ENCODE data around the gene SPON1.
"Not testable (repeated sequence)": the region's sequence is repeated elsewhere in the genome, so short reads cannot be mapped to it uniquely, and the experiment has no call there.

The SPON1 gene

GRCh38 chr11:13962562-13963168 is at the start of gene SPON1:
SPON1 (plus strand) TSS chr11:13962723; CDS start chr11:13962905, 182 bp downstream.
- DNase-seq (ENCODE audit: low read depth) = no peak

- DNase-seq (ENCODE audit: low read depth) = no peak
These were observed 45.3 kb upstream of the SPON1 start for GRCh38 chr11:13917264-13917663.

GRCh38 chr11:13917904-13918303 is 44.6 kb upstream of the SPON1 start:
- DNase-seq (ENCODE audit: low read depth) = no peak

GRCh38 chr11:13920756-13921155 is 41.8 kb upstream of the SPON1 start:
- no peak for DNase-seq (ENCODE audit: low read depth)

GRCh38 chr11:13921545-13921944 is 41.0 kb upstream of the SPON1 start:
- no peak for DNase-seq (ENCODE audit: low read depth)

GRCh38 chr11:13923182-13923581 is 39.3 kb upstream of the SPON1 start:
- no peak for DNase-seq (ENCODE audit: low read depth)

GRCh38 chr11:13923716-13924650 is 38.5 kb upstream of the SPON1 start:
- DNase-seq (ENCODE audit: low read depth) = no peak

- no peak for DNase-seq (ENCODE audit: low read depth)
These were observed 37.7 kb upstream of the SPON1 start for GRCh38 chr11:13924801-13925327.

- DNase-seq (ENCODE audit: low read depth) = not testable (repeated sequence)
These were observed 36.2 kb upstream of the SPON1 start for GRCh38 chr11:13926366-13926765.

- DNase-seq (ENCODE audit: low read depth) = no peak
These were observed 35.5 kb upstream of the SPON1 start for GRCh38 chr11:13926981-13927380.

- DNase-seq (ENCODE audit: low read depth) = no peak
These were observed 35.0 kb upstream of the SPON1 start for GRCh38 chr11:13927481-13927880.

GRCh38 chr11:13928566-13929251 is 33.8 kb upstream of the SPON1 start:
- no peak for DNase-seq (ENCODE audit: low read depth)

GRCh38 chr11:13929395-13929891 is 33.1 kb upstream of the SPON1 start:
- no peak for DNase-seq (ENCODE audit: low read depth)

GRCh38 chr11:13931356-13931755 is 31.2 kb upstream of the SPON1 start:
- no peak for DNase-seq (ENCODE audit: low read depth)

GRCh38 chr11:13937154-13937553 is 25.4 kb upstream of the SPON1 start:
- not testable (repeated sequence) for DNase-seq (ENCODE audit: low read depth)

- not testable (repeated sequence) for DNase-seq (ENCODE audit: low read depth)
These were observed 23.7 kb upstream of the SPON1 start for GRCh38 chr11:13938829-13939228.

- no peak for DNase-seq (ENCODE audit: low read depth)
These were observed 22.3 kb upstream of the SPON1 start for GRCh38 chr11:13939961-13940906.

- no peak for DNase-seq (ENCODE audit: low read depth)
These were observed 21.6 kb upstream of the SPON1 start for GRCh38 chr11:13940907-13941256.

- no peak for DNase-seq (ENCODE audit: low read depth)
These were observed 20.7 kb upstream of the SPON1 start for GRCh38 chr11:13941775-13942174.

GRCh38 chr11:13942378-13942777 is 20.1 kb upstream of the SPON1 start:
- no peak for DNase-seq (ENCODE audit: low read depth)

GRCh38 chr11:13942971-13943381 is 19.5 kb upstream of the SPON1 start:
- DNase-seq (ENCODE audit: low read depth) = no peak

Data from HS-27A (cell line).